PFSK-1 (cell line): ENCODE results near the gene FRMD4B.

Experiments used
- FOXP2 ChIP-seq: optimal IDR thresholded peaks from 2 replicates; pipeline ENCODE3; 2011; ENCODE audit warnings: borderline replicate concordance, control low read depth, inconsistent platforms; ENCODE audit not compliant: insufficient read depth; ENCODE audit errors: extremely low read length, extremely low read depth
- POLR2AphosphoS5 ChIP-seq: IDR thresholded peaks from 2 replicates; pipeline ENCODE4 v1.6.1; 2012; ENCODE audit warnings: low read depth, mild to moderate bottlenecking, control low read depth, low read length, moderate library complexity
- REST ChIP-seq, 2 experiments: IDR thresholded peaks; 2 replicates each; pipeline versions ENCODE4 v1.6.1 to v1.8.0; 2011 to 2012; ENCODE audit warnings: low read depth in 2 of 2, low read length in 2 of 2, control low read depth in 1 of 2, inconsistent platforms in 1 of 2, mild to moderate bottlenecking in 1 of 2, moderate library complexity in 1 of 2; ENCODE audit not compliant: insufficient read depth in 1 of 2
- SIN3A ChIP-seq: IDR thresholded peaks from 2 replicates; pipeline ENCODE4 v1.6.1; 2012; ENCODE audit warnings: mild to moderate bottlenecking, low read length, moderate library complexity, borderline replicate concordance; ENCODE audit not compliant: insufficient read depth
- TAF1 ChIP-seq: IDR thresholded peaks from 2 replicates; pipeline ENCODE4 v1.6.1; 2012; ENCODE audit warnings: low read length, control low read depth, borderline replicate concordance; ENCODE audit not compliant: insufficient read depth

Gene FRMD4B

GRCh38 chr3:69377262-69377661 is 8.6 kb downstream of the FRMD4B start:
- no peak for TF ChIP-seq SIN3A
- no peak for TF ChIP-seq FOXP2
- TF ChIP-seq REST (IDR thresholded peaks at IDR 0.05; ENCODE audit: insufficient read depth in 1 of 2, low read depth in 2 of 2, low read length in 2 of 2) = no peak
- no peak for TF ChIP-seq TAF1
- TF ChIP-seq POLR2AphosphoS5 = no peak

- TF ChIP-seq REST (IDR thresholded peaks at IDR 0.05; ENCODE audit: insufficient read depth in 1 of 2, low read depth in 2 of 2, low read length in 2 of 2) = no peak
- TF ChIP-seq SIN3A = no peak
- no peak for TF ChIP-seq FOXP2
- TF ChIP-seq POLR2AphosphoS5 = no peak
- TF ChIP-seq TAF1 = no peak
These were observed 9.2 kb downstream of the FRMD4B start for GRCh38 chr3:69376731-69377130.

GRCh38 chr3:69371816-69372215 is 14.1 kb downstream of the FRMD4B start:
- TF ChIP-seq FOXP2 = no peak
- TF ChIP-seq POLR2AphosphoS5 = no peak
- TF ChIP-seq SIN3A = no peak
- no peak for TF ChIP-seq REST (IDR thresholded peaks at IDR 0.05; ENCODE audit: insufficient read depth in 1 of 2, low read depth in 2 of 2, low read length in 2 of 2)
- no peak for TF ChIP-seq TAF1

GRCh38 chr3:69370901-69371301 is 15.0 kb downstream of the FRMD4B start:
- no peak for TF ChIP-seq POLR2AphosphoS5
- TF ChIP-seq SIN3A = no peak
- TF ChIP-seq TAF1 = no peak
- TF ChIP-seq FOXP2 = no peak
- TF ChIP-seq REST (IDR thresholded peaks at IDR 0.05; ENCODE audit: insufficient read depth in 1 of 2, low read depth in 2 of 2, low read length in 2 of 2) = no peak

- TF ChIP-seq FOXP2 = no peak
- TF ChIP-seq REST (IDR thresholded peaks at IDR 0.05; ENCODE audit: insufficient read depth in 1 of 2, low read depth in 2 of 2, low read length in 2 of 2) = no peak
- TF ChIP-seq SIN3A = no peak
- TF ChIP-seq TAF1 = no peak
These were observed 15.6 kb downstream of the FRMD4B start for GRCh38 chr3:69370156-69370883.
